Mesothelial cell of epicardium (in vitro differentiated cells): ENCODE measurements around the gene RPN1. TPM values are rescaled to one million over a fixed set of nuclear protein-coding genes. Genes with fewer than 3 reads are reported as not detected.

Experiments
- DNase-seq, 2 experiments: peaks; one replicate each; pipeline ENCODE4 v3.0.0; 2021; ENCODE audit warnings: low spot score in 2 of 2; ENCODE audit not compliant: unreplicated experiment in 2 of 2
- H3K27ac Mint-ChIP-seq: 2 replicates; pipeline ENCODE4 v1.8.0; 2021; ENCODE audit warnings: mixed read lengths
- H3K27me3 Mint-ChIP-seq: 2 replicates; pipeline ENCODE4 v1.8.0; 2021; ENCODE audit warnings: low read depth, mixed read lengths
- H3K36me3 Mint-ChIP-seq: 2 replicates; pipeline ENCODE4 v1.8.0; 2021; ENCODE audit warnings: mixed read lengths
- H3K4me1 Mint-ChIP-seq: 2 replicates; pipeline ENCODE4 v1.8.0; 2021; ENCODE audit warnings: mixed read lengths
- H3K4me3 Mint-ChIP-seq: 2 replicates; pipeline ENCODE4 v1.8.0; 2021; ENCODE audit warnings: mild to moderate bottlenecking, moderate library complexity, mixed read lengths
- H3K9me3 Mint-ChIP-seq: 2 replicates; pipeline ENCODE4 v1.8.0; 2021; ENCODE audit warnings: mixed read lengths
- total RNA-seq: library from RNA; stranded (reverse); gene quantifications from 3 replicates; pipeline ENCODE4 v1.2.1, GENCODE V29; 2021
- TF ChIP-seq, protein P1 (sequence below): fragments of 200-600 bp; sonication (generic); IDR thresholded peaks from one replicate; pipeline ENCODE4 v1.5.0; 2021; ENCODE audit warnings: antibody characterized with exemption; ENCODE audit not compliant: unreplicated experiment

RPN1 gene
- total RNA-seq, 1 donor from 2014 or later, result 148 TPM

DNA sequence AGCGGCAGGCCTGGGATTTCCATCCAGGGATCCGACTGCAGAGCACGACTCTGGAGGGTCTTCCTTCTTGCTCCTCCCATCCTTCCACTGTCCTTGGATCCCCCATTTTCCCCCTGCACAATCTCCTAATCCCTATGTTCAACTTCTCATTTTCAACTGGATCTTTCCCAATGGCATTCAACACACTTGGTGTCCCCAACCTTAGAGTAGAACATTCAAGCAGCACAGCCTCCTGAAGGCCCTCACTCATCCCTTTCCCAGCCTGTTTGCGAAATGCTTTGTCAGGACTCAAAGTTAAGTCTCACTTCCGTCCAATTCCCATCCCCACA lies 32.3 kb downstream of the RPN1 start:
- H3K27me3 Mint-ChIP-seq, result no peaks in the 10 kb centered on the region
- peak overlapping the region; percentile 91 for H3K27ac Mint-ChIP-seq
- H3K36me3 Mint-ChIP-seq, result peaks cover 17% of the 10 kb centered on the region
- peak overlapping the region; percentile 89 for H3K4me3 Mint-ChIP-seq
- DNase-seq, result no peak
- no peaks in the 10 kb centered on the region for H3K9me3 Mint-ChIP-seq
- H3K4me1 Mint-ChIP-seq, result peaks cover 17% of the 10 kb centered on the region
- TF ChIP-seq, protein P1, sequence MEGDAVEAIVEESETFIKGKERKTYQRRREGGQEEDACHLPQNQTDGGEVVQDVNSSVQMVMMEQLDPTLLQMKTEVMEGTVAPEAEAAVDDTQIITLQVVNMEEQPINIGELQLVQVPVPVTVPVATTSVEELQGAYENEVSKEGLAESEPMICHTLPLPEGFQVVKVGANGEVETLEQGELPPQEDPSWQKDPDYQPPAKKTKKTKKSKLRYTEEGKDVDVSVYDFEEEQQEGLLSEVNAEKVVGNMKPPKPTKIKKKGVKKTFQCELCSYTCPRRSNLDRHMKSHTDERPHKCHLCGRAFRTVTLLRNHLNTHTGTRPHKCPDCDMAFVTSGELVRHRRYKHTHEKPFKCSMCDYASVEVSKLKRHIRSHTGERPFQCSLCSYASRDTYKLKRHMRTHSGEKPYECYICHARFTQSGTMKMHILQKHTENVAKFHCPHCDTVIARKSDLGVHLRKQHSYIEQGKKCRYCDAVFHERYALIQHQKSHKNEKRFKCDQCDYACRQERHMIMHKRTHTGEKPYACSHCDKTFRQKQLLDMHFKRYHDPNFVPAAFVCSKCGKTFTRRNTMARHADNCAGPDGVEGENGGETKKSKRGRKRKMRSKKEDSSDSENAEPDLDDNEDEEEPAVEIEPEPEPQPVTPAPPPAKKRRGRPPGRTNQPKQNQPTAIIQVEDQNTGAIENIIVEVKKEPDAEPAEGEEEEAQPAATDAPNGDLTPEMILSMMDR, result no peak

DNA sequence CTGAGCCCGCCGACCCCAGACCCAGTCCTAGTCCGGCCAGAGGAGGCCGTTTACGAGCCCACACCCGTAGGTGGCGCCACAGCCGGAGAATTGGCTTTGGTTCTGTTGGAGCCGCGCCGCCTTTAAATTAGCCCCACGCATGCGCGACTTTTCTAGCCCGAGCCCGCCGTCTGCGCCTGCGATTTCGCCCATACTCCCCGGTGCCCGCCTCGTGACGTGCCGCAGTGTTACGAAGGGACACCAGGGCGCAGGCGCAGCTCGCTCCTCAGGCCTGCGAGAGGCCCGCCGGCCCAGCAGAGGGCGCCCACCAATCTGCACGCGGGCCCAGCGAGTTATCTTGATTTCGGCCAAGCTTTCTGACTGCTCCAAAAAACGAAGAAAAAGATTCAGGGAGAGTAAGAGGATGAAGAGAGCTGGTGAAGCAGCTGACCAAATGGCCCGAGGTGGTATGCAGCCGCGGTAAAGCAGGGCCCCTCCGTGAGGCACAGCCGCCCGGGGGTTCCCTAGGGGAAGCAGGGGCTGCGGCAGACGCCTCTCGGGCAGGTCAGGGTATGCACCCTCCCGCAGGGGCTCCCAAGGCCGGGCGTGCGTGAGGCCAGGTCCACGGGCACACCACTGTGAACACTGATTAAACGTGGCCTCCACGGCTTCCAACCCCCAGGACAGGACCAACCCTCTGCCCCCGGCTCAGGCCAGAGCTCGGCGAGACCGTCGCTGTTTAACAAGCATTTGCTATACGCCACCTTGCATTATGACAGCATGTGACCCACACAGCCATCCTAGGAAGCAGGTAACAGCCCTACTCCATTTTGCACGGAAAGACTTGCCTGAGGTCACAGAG lies 32.8 kb downstream of the RPN1 start:
- peak overlapping the region; percentile 91 for H3K27ac Mint-ChIP-seq

GRCh38 chr3:128617270-128617556 lies 33.4 kb downstream of the RPN1 start:
- Mint-ChIP-seq H3K4me1 (peaks cover 17% of the 10 kb centered on the region), H3K27ac (peak overlapping the region; percentile 21), H3K27me3 (no peaks in the 10 kb centered on the region), H3K9me3 (no peaks in the 10 kb centered on the region), H3K36me3 (peaks cover 17% of the 10 kb centered on the region), H3K4me3 (peak overlapping the region; percentile 89)
- TF ChIP-seq, protein P1, result no peak
- DNase-seq, result no peak

More for the DNA sequence above, 32.8 kb downstream of the RPN1 start:
- H3K36me3 Mint-ChIP-seq, result peaks cover 17% of the 10 kb centered on the region
- peaks cover 17% of the 10 kb centered on the region for H3K4me1 Mint-ChIP-seq
- TF ChIP-seq, protein P1, result peak; percentile 86
- peak; percentile 98 to 99 for DNase-seq
- H3K4me3 Mint-ChIP-seq, result peak overlapping the region; percentile 89
- no peaks in the 10 kb centered on the region for H3K9me3 Mint-ChIP-seq
- H3K27me3 Mint-ChIP-seq, result no peaks in the 10 kb centered on the region

DNA sequence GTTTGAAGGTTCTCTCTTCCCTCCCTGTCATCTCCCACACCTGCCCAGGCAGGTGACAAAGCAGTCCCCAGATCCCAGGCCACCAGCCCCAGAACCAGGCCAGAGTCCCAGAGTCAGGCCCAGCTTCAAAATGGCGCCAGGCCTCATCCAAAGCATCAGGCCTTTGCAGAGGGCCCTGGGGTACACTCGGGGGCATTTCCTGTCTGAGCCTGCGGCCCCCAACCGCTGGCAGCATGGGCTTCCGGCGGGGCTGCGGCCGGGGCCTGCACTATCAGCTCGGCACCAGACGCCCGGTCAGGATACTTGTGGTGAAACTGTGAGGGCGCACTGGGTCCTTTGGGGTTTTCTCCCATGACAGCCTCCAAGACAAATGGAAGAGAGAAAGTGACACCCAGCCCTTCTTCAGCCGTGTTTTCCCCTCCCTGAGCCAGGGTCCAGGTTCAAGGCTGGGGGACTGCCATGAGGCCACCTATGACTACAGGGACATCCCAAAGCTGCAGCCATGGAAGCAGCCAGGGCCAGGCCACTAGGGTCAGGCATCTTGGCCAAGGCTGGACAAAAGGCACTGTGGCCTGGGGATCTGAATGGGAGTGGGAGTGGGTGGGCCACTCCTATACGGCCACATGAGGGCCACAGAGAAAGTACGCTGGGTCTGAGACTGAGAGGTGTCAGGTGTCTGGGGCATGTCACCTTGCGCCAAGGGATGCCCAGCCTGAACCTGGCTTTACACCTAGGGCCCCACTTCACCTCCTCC lies 33.9 kb downstream of the RPN1 start:
- Mint-ChIP-seq H3K4me1 (peaks cover 17% of the 10 kb centered on the region), H3K27me3 (no peaks in the 10 kb centered on the region), H3K4me3 (peak overlapping the region; percentile 13), H3K36me3 (peaks cover 17% of the 10 kb centered on the region), H3K9me3 (no peaks in the 10 kb centered on the region), H3K27ac (peak overlapping the region; percentile 21)
- DNase-seq, result no peak
- TF ChIP-seq, protein P1, result no peak

GRCh38 chr3:128614076-128614475 lies 36.5 kb downstream of the RPN1 start:
- no peaks in the 10 kb centered on the region for H3K9me3 Mint-ChIP-seq
- H3K27me3 Mint-ChIP-seq, result no peaks in the 10 kb centered on the region
- peaks cover 3% of the 10 kb centered on the region for H3K36me3 Mint-ChIP-seq
- DNase-seq, result no peak
- no peak overlapping the region for H3K4me3 Mint-ChIP-seq
- peaks cover 12% of the 10 kb centered on the region for H3K4me1 Mint-ChIP-seq
- no peak overlapping the region for H3K27ac Mint-ChIP-seq
- TF ChIP-seq, protein P1, result no peak
